Thymus (tissue), 11 donors: ENCODE results near the gene MYO15B. TPM values are rescaled to one million over a fixed set of nuclear protein-coding genes. Genes with fewer than 3 reads are reported as not detected.
A peak's percentile ranks its signal among the peaks of the same experiment; 100 is the strongest.

Experiments
- DNase-seq, 9 donors: peaks; one replicate each; pipeline ENCODE4 v3.0.0-alpha.2; 2013; ENCODE audit warnings: low spot score in 9 of 9, low read depth in 6 of 9, missing footprints in 1 of 9
- H3K27ac ChIP-seq, 2 donors: one replicate each; pipeline ENCODE4 v1.5.1; 2013; ENCODE audit warnings: control low read depth in 1 of 2, low read depth in 1 of 2, low read length in 1 of 2, mild to moderate bottlenecking in 1 of 2, moderate library complexity in 1 of 2
- H3K27me3 ChIP-seq, 2 donors: one replicate each; pipeline ENCODE4 v1.5.1; 2013; ENCODE audit warnings: low read length in 1 of 2; ENCODE audit not compliant: control insufficient read depth in 2 of 2, insufficient read depth in 1 of 2
- H3K36me3 ChIP-seq, 2 donors: one replicate each; pipeline ENCODE4 v1.5.1; 2013; ENCODE audit warnings: low read length in 1 of 2, mild to moderate bottlenecking in 1 of 2, moderate library complexity in 1 of 2; ENCODE audit not compliant: control insufficient read depth in 2 of 2, insufficient read depth in 2 of 2
- H3K4me1 ChIP-seq, 2 donors: one replicate each; pipeline ENCODE4 v1.5.1; 2013; ENCODE audit warnings: low read length in 2 of 2; ENCODE audit not compliant: control insufficient read depth in 2 of 2, insufficient read depth in 2 of 2
- H3K4me3 ChIP-seq, 2 donors: one replicate each; pipeline ENCODE4 v1.5.1; 2013; ENCODE audit warnings: low read length in 2 of 2, control low read depth in 1 of 2, mild to moderate bottlenecking in 1 of 2
- H3K9me3 ChIP-seq, 2 donors: one replicate each; pipeline ENCODE4 v1.5.1; 2013; ENCODE audit warnings: low read length in 1 of 2, mild to moderate bottlenecking in 1 of 2; ENCODE audit not compliant: control insufficient read depth in 2 of 2, insufficient read depth in 1 of 2
- whole genome bisulfite sequencing: extraction: QIAGEN DNeasy Blood & Tissue Kit; methylation state at CpG from one replicate; pipeline ENCODE4 v1.1.7; 2013; 5-methylcytosine and 5-hydroxymethylcytosine counted together
- polyA plus RNA-seq: library from polyadenylated mRNA; stranded (reverse); fragments of 200-250 nt; gene quantifications from one replicate; pipeline ENCODE4 v1.2.3, GENCODE V29; 2013
- total RNA-seq: library from RNA; stranded (reverse); fragments of 120-200 nt; gene quantifications from one replicate; pipeline ENCODE4 v1.2.4, GENCODE V29; 2013
- donor health status: healthy.

The MYO15B gene
- total and polyA plus RNA-seq, 2 donors: 31.3 to 448 TPM

DNA sequence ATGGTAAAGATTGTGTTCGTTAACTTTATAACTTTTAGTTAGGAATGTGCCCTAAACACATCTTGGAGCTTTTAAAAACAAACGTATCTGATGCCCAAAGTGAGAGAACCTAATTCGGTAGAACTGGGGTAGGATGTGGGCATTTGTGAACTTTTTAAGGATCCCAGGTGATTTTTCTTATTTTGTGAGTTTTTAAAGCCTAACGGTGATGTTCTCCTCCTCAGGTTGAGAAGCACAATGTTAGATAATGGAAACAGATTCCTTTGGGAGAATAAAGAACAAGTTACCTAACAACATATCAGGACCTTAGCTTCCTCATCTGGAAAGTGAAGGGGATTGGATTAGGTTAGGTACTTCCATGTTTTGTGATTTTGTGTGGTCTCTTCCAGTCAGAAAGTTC is 80.2 kb downstream of the MYO15B start:
- WGBS: 11% methylated on average over 4 of the region's 4 CpGs
- DNase-seq: no peak
- peaks cover 14 to 18% of the 10 kb centered on the region in 2 donors for H3K4me1 ChIP-seq
- peaks cover 20 to 51% of the 10 kb centered on the region in 2 donors for H3K36me3 ChIP-seq
- H3K9me3 ChIP-seq: no peaks in the 10 kb centered on the region
- peak overlapping the region in 1 of 2 donors; percentile 71 for H3K27ac ChIP-seq
- no peaks in the 10 kb centered on the region for H3K27me3 ChIP-seq
- H3K4me3 ChIP-seq: peak overlapping the region; percentile 94 to 98

DNA sequence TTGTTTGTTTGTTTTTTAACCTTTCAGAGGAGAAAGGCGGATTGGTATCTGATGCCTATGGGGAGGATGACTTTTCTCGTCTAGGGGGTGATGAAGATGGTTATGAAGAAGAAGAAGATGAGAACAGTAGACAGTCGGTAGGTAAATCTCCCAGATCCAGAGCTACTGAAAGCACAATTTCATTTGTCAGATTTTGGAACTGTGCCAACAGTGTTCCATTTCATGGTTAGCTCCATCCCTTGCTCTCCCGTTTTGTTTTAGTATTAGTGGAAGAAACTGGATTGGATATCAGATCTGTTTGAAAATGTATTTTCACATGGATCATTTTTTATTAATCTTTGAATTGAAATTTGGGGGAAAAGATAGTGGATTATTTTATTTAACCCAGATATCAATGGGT is 80.9 kb downstream of the MYO15B start:
- Histone ChIP-seq H3K4me1 (peaks cover 14 to 18% of the 10 kb centered on the region in 2 donors), H3K9me3 (no peaks in the 10 kb centered on the region), H3K36me3 (peaks cover 24 to 55% of the 10 kb centered on the region in 2 donors), H3K4me3 (no peak overlapping the region), H3K27me3 (no peaks in the 10 kb centered on the region), H3K27ac (no peak overlapping the region)
- DNase-seq: no peak
- 94% methylated on average over 4 of the region's 4 CpGs for WGBS

GRCh38 chr17:75670868-75671267 is 83.3 kb downstream of the MYO15B start:
- 98% methylated on average over 5 of the region's 5 CpGs for WGBS
- peaks cover 28 to 56% of the 10 kb centered on the region in 2 donors for H3K36me3 ChIP-seq

GRCh38 chr17:75672011-75672410 is 84.4 kb downstream of the MYO15B start:
- Histone ChIP-seq H3K27ac (no peak overlapping the region), H3K36me3 (peaks cover 28 to 63% of the 10 kb centered on the region in 2 donors), H3K9me3 (no peaks in the 10 kb centered on the region), H3K4me1 (peaks cover 7 to 22% of the 10 kb centered on the region in 2 donors), H3K4me3 (no peak overlapping the region), H3K27me3 (no peaks in the 10 kb centered on the region)
- WGBS: 98% methylated on average over 5 of the region's 5 CpGs
- no peak for DNase-seq

More at GRCh38 chr17:75670868-75671267, 83.3 kb downstream of the MYO15B start:
- Histone ChIP-seq H3K27ac (no peak overlapping the region), H3K27me3 (no peaks in the 10 kb centered on the region), H3K4me1 (peaks cover 14 to 28% of the 10 kb centered on the region in 2 donors), H3K9me3 (no peaks in the 10 kb centered on the region), H3K4me3 (no peak overlapping the region)
- no peak for DNase-seq

- Histone ChIP-seq H3K27ac (no peak overlapping the region), H3K9me3 (no peaks in the 10 kb centered on the region), H3K36me3 (peaks cover 31 to 72% of the 10 kb centered on the region in 2 donors), H3K4me3 (no peak overlapping the region), H3K27me3 (no peaks in the 10 kb centered on the region), H3K4me1 (peaks cover under 1 to 11% of the 10 kb centered on the region in 2 donors)
- 96% methylated on average over 4 of the region's 4 CpGs for WGBS
- no peak for DNase-seq
These were observed 85.9 kb downstream of the MYO15B start for GRCh38 chr17:75673487-75673886.

Other genes starting within 250 kb of the MYO15B start
- gene GRB2, start 182.1 kb upstream of the MYO15B start, total RNA-seq: 79.4 TPM
- gene GRB2, start 182.1 kb upstream of the MYO15B start, polyA plus RNA-seq: 65.1 TPM
- gene TMEM94, start 131.2 kb upstream of the MYO15B start, total RNA-seq: 16.1 TPM
- gene TMEM94, start 131.2 kb upstream of the MYO15B start, polyA plus RNA-seq: 64.5 TPM
- 1.0 TPM for gene CASKIN2, start 72.3 kb upstream of the MYO15B start, total RNA-seq
- 5.4 TPM for gene CASKIN2, start 72.3 kb upstream of the MYO15B start, polyA plus RNA-seq
- 36.3 TPM for gene TSEN54, start 71.3 kb upstream of the MYO15B start, total RNA-seq
- gene TSEN54, start 71.3 kb upstream of the MYO15B start, polyA plus RNA-seq: 91.0 TPM
- 5.3 TPM for gene LLGL2, start 62.1 kb upstream of the MYO15B start, total RNA-seq
- 36.6 TPM for gene LLGL2, start 62.1 kb upstream of the MYO15B start, polyA plus RNA-seq
- gene SMIM5, start 45.6 kb downstream of the MYO15B start, total RNA-seq: 0.94 TPM
- 7.3 TPM for gene SMIM5, start 45.6 kb downstream of the MYO15B start, polyA plus RNA-seq
- gene RECQL5, start 79.4 kb downstream of the MYO15B start, total RNA-seq: 17.4 TPM
- gene RECQL5, start 79.4 kb downstream of the MYO15B start, polyA plus RNA-seq: 51.8 TPM
- 85.4 TPM for gene SAP30BP, start 79.5 kb downstream of the MYO15B start, total RNA-seq
- 72.4 TPM for gene SAP30BP, start 79.5 kb downstream of the MYO15B start, polyA plus RNA-seq
- gene ITGB4, start 133.7 kb downstream of the MYO15B start, total RNA-seq: 4.3 TPM
- 79.0 TPM for gene ITGB4, start 133.7 kb downstream of the MYO15B start, polyA plus RNA-seq
- gene GALK1, start 177.4 kb downstream of the MYO15B start, total RNA-seq: 37.3 TPM
- 32.6 TPM for gene GALK1, start 177.4 kb downstream of the MYO15B start, polyA plus RNA-seq
- 13.7 TPM for gene UNK, start 197.0 kb downstream of the MYO15B start, total RNA-seq
- 31.6 TPM for gene UNK, start 197.0 kb downstream of the MYO15B start, polyA plus RNA-seq